K562 (cell line): ENCODE measurements around the gene YWHAB. TPM values are rescaled to one million over a fixed set of nuclear protein-coding genes. Genes with fewer than 3 reads are reported as not detected.

Source experiments
- ELK1 ChIP-seq: sonication (generic); formaldehyde crosslinking; IDR thresholded peaks from 2 replicates; pipeline ENCODE4 v1.8.1; 2022; ENCODE audit warnings: missing genetic modification reagents
- EZH2 ChIP-seq: IDR thresholded peaks from 2 replicates; pipeline ENCODE4 v1.6.1; 2012; ENCODE audit warnings: low read depth, mild to moderate bottlenecking, inconsistent platforms, low read length, borderline replicate concordance
- GABPB1 ChIP-seq: sonication (generic); formaldehyde crosslinking; IDR thresholded peaks from 2 replicates; pipeline ENCODE4 v1.8.0; 2022; ENCODE audit warnings: mild to moderate bottlenecking, missing genetic modification reagents
- HNRNPK ChIP-seq: fragments of 200-400 bp; formaldehyde crosslinking; IDR thresholded peaks from one replicate; pipeline ENCODE4 v1.6.1; 2018; ENCODE audit warnings: mild to moderate bottlenecking, low read depth, low read length; ENCODE audit not compliant: poor library complexity, severe bottlenecking
- MAFG ChIP-seq: fragments of 450-650 bp; conservative IDR thresholded peaks from 2 replicates; pipeline ENCODE4 v1.6.1; 2016; ENCODE audit warnings: missing genetic modification characterization, missing compliant biosample characterization
- MEF2D ChIP-seq: conservative IDR thresholded peaks from 2 replicates; pipeline ENCODE4 v1.6.1; 2016; ENCODE audit warnings: low read depth, missing genetic modification characterization, missing compliant biosample characterization
- MLLT1 ChIP-seq, 2 experiments: fragments of 450-650 bp; IDR thresholded peaks; 2 replicates each; pipeline ENCODE4 v1.6.1; 2016
- MNT ChIP-seq, 2 experiments: fragments of 450-650 bp; conservative IDR thresholded peaks; 2 replicates each; pipeline ENCODE4 v1.6.1; 2017; ENCODE audit warnings: mild to moderate bottlenecking in 2 of 2, moderate library complexity in 2 of 2
- RB1 ChIP-seq: fragments of 450-650 bp; IDR thresholded peaks from 2 replicates; pipeline ENCODE4 v1.6.1; 2017; ENCODE audit warnings: low read depth, mild to moderate bottlenecking
- SIN3B ChIP-seq: fragments of 450-650 bp; IDR thresholded peaks from 2 replicates; pipeline ENCODE4 v1.6.1; 2017; ENCODE audit warnings: low read depth, mild to moderate bottlenecking, moderate library complexity
- TBP ChIP-seq: optimal IDR thresholded peaks from 2 replicates; pipeline ENCODE3; 2011; ENCODE audit warnings: low read depth, low read length, improper control_type of control experiment
- TFAM ChIP-seq: fragments of 250-450 bp; sonication (Bioruptor Pico); conservative IDR thresholded peaks from 2 replicates; pipeline ENCODE4 v1.5.0; 2021; ENCODE audit warnings: mild to moderate bottlenecking, moderate library complexity
- TOE1 ChIP-seq, 2 experiments: fragments of 450-650 bp in 1 of 2; sonication (generic) in 1 of 2; formaldehyde crosslinking in 1 of 2; IDR thresholded peaks; 2 replicates each; pipeline versions ENCODE4 v1.7.1 to v1.8.0; 2016 to 2022; ENCODE audit warnings: borderline replicate concordance in 2 of 2, mild to moderate bottlenecking in 2 of 2, antibody characterized with exemption in 1 of 2, inconsistent platforms in 1 of 2, low read depth in 1 of 2, missing genetic modification reagents in 1 of 2, moderate library complexity in 1 of 2
- TRIM25 ChIP-seq: fragments of 450-650 bp; IDR thresholded peaks from 2 replicates; pipeline ENCODE4 v1.7.0; 2016; ENCODE audit warnings: borderline replicate concordance
- U2AF1 ChIP-seq: fragments of 200-400 bp; formaldehyde crosslinking; optimal IDR thresholded peaks from 2 replicates; pipeline ENCODE3; 2017; ENCODE audit warnings: mild to moderate bottlenecking, low read depth, low read length, moderate library complexity
- WHSC1 ChIP-seq: IDR thresholded peaks from one replicate; pipeline ENCODE4 v1.6.1; 2012; ENCODE audit warnings: low read length, control low read depth, inconsistent platforms
- ZNF324 ChIP-seq: fragments of 250-450 bp; sonication (Bioruptor Pico); IDR thresholded peaks from 2 replicates; pipeline ENCODE4 v1.4.0; 2020; ENCODE audit warnings: mild to moderate bottlenecking
- ZNF384 ChIP-seq: IDR thresholded peaks from 2 replicates; pipeline ENCODE4 v1.6.1; 2012; ENCODE audit warnings: low read depth, low read length, improper control_type of control experiment
- ZNF511 ChIP-seq: sonication (generic); formaldehyde crosslinking; IDR thresholded peaks from 2 replicates; pipeline ENCODE4 v1.8.0; 2022; ENCODE audit warnings: mild to moderate bottlenecking, missing genetic modification reagents
- ZNF699 ChIP-seq: fragments of 250-450 bp; sonication (Bioruptor Pico); IDR thresholded peaks from 2 replicates; pipeline ENCODE4 v1.8.0; 2021; ENCODE audit warnings: mild to moderate bottlenecking, moderate library complexity; ENCODE audit not compliant: insufficient replicate concordance
- polyA plus RNA-seq, 8 experiments: library from polyadenylated mRNA; depleted of rRNA in 4 of 8; stranded (reverse) in 5 of 8; unstranded in 3 of 8; fragments of >200 nt; fragmentation: Nextera tagmentation in 2 of 8; fragmentation: Illumina TruSeq in 1 of 8; extraction: Ambion mirVana in 2 of 8; extraction: Trizol in 1 of 8; gene quantifications; 2 replicates each; pipeline versions ENCODE4 v1.2.1 to v1.2.3, GENCODE V29; 2011 to 2014; ENCODE audit warnings: inconsistent platforms in 1 of 8, missing spikeins in 1 of 8
- total RNA-seq, 7 experiments: library from RNA; depleted of rRNA in 6 of 7; stranded (reverse); fragments of >200 nt in 6 of 7; fragmentation: Illumina TruSeq in 2 of 7; extraction: Trizol in 2 of 7; gene quantifications; 2 replicates each; pipeline versions ENCODE4 v1.2.1 to v1.2.3, GENCODE V29; 2011 to 2021; ENCODE audit warnings: low replicate concordance in 1 of 7

The YWHAB gene
- total and polyA plus RNA-seq, 9 of the 15 experiments (the other 6 are each of a cell fraction or from before 2014, with no cell fraction given) = 60.6 to 185 (median 96.1) TPM

GRCh38 chr20:44885392-44886265 is at the start of gene YWHAB (continued):
- TF ChIP-seq TRIM25 = no peak
- peak; percentile 69 for TF ChIP-seq SIN3B
- TF ChIP-seq MEF2D = no peak
- peak; percentile 51; the same call in 1 of the 2 replicates for TF ChIP-seq TOE1 (IDR thresholded peaks at IDR 0.05; ENCODE audit: borderline replicate concordance)
- no peak for TF ChIP-seq TOE1 (CRISPR knock-in tag; IDR thresholded peaks at IDR 0.05; ENCODE audit: borderline replicate concordance, low read depth)
- TF ChIP-seq RB1 = peak; percentile 68
- TF ChIP-seq GABPB1 = peak; percentile 93
- TF ChIP-seq MLLT1 (IDR thresholded peaks at IDR 0.05) = peak in 1 of 2 experiments; percentile 56; a peak in 1 of 4 replicates
- TF ChIP-seq TFAM = no peak
- no peak for TF ChIP-seq HNRNPK
- TF ChIP-seq ZNF699 (CRISPR knock-in tag) = no peak
- 0 out of 2 replicates have a peak, but pooled peaks have one; percentile 7 for TF ChIP-seq ZNF384
- TF ChIP-seq MNT (conservative IDR thresholded peaks at IDR 0.05) = peak; percentile 60 to 71; a peak in 3 of 4 replicates
- no peak for TF ChIP-seq EZH2
- TF ChIP-seq TBP = peak; percentile 55
- no peak for TF ChIP-seq MAFG (tag)
- no peak for TF ChIP-seq WHSC1
- TF ChIP-seq U2AF1 = peak; percentile 56
- TF ChIP-seq ZNF324 (CRISPR knock-in tag) = no peak
- TF ChIP-seq ELK1 (CRISPR knock-in tag) = no peak
- peak; percentile 85; the same call in 1 of the 2 replicates for TF ChIP-seq ZNF511 (CRISPR knock-in tag)
